IPS DF 6.9 (cell line): ENCODE data around the gene LMOD1.
"Not testable (repeated sequence)": the region's sequence is repeated elsewhere in the genome, so short reads cannot be mapped to it uniquely, and the experiment has no call there.

ENCODE experiments used
- DNase-seq: peaks from one replicate; pipeline ENCODE4 v3.0.0-alpha.2; 2013; ENCODE audit warnings: low read depth, low spot score
- H3K27ac ChIP-seq: one replicate; pipeline ENCODE4 v1.5.1; 2013; ENCODE audit warnings: low read length, control low read depth
- H3K27me3 ChIP-seq: 2 replicates; pipeline ENCODE4 v1.6.1; 2013; ENCODE audit warnings: mild to moderate bottlenecking, low read length; ENCODE audit not compliant: control insufficient read depth, insufficient read depth
- H3K36me3 ChIP-seq: 2 replicates; pipeline ENCODE4 v1.6.1; 2013; ENCODE audit warnings: low read length; ENCODE audit not compliant: control insufficient read depth, insufficient read depth
- H3K4me1 ChIP-seq: 2 replicates; pipeline ENCODE4 v1.6.1; 2013; ENCODE audit warnings: low read length; ENCODE audit not compliant: control insufficient read depth, insufficient read depth
- H3K4me3 ChIP-seq: 2 replicates; pipeline ENCODE4 v1.5.1; 2013; ENCODE audit warnings: mild to moderate bottlenecking, low read length
- H3K9me3 ChIP-seq: 2 replicates; pipeline ENCODE4 v1.6.1; 2013; ENCODE audit warnings: low read length, inconsistent platforms; ENCODE audit not compliant: control insufficient read depth, insufficient read depth
- WGBS: extraction: QIAGEN DNeasy Blood & Tissue Kit; methylation state at CpG from one replicate; pipeline ENCODE4 v1.1.7; 2013; ENCODE audit warnings: mixed read lengths, missing lambda C conversion rate; ENCODE audit not compliant: insufficient read length, insufficient coverage; 5-methylcytosine and 5-hydroxymethylcytosine counted together

Gene LMOD1

GRCh38 chr1:201874672-201875071 lies 71.7 kb downstream of the LMOD1 start:
- Histone ChIP-seq H3K9me3 (no peaks in the 10 kb centered on the region), H3K4me3 (no peak overlapping the region), H3K27ac (no peak overlapping the region), H3K4me1 (no peaks in the 10 kb centered on the region), H3K36me3 (peaks cover 26% of the 10 kb centered on the region; the same call in 1 of the 2 replicates), H3K27me3 (no peaks in the 10 kb centered on the region)
- DNase-seq = no peak
- no CpG with 5 or more reads among the region's 1 CpG for WGBS

DNA sequence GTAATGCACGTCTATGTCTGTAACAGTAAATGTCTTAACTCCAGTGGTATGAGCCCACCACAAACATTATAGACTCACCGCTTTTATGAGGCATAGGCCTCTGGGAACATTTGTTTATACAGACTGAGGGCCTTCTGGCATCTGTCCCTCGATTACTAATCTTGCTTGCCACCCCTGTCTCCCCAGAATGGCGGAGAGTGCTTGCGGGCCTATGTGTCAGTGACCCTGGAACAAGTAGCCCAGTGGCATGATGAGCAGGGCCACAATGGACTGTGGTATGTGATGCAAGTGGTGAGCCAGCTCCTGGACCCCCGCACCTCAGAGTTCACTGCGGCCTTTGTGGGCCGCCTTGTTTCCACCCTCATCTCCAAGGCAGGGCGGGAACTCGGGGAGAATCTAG lies 76.0 kb downstream of the LMOD1 start:
- DNase-seq = no peak
- no peaks in the 10 kb centered on the region for H3K9me3 ChIP-seq
- peaks cover 38% of the 10 kb centered on the region; the same call in 1 of the 2 replicates for H3K36me3 ChIP-seq
- H3K27me3 ChIP-seq = no peaks in the 10 kb centered on the region
- no peaks in the 10 kb centered on the region for H3K4me1 ChIP-seq
- H3K27ac ChIP-seq = no peak overlapping the region
- WGBS = no CpG with 5 or more reads among the region's 10 CpGs
- no peak overlapping the region for H3K4me3 ChIP-seq

DNA sequence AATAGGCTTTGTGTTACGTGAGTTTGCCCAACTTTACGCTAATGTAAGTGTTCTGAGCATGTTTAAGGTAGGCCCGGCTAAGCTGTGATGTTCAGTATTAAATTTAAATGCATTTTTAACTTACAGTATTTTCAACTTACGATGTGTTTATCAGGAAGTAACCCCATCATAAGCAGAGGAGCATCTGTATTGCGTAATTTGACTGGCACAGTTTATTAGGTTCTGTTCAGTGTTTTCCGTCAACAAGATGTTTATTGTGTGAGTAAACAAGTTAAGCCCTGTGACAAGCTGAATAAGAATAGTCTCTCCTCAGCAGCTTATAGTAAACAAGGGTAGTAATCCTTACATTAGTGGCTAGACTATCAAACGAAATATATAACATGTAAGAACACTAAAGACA lies 84.9 kb downstream of the LMOD1 start:
- WGBS = no CpG with 5 or more reads among the region's 7 CpGs
- H3K36me3 ChIP-seq = peaks cover 20% of the 10 kb centered on the region; the same call in 1 of the 2 replicates
- H3K4me1 ChIP-seq = no peaks in the 10 kb centered on the region
- no peak for DNase-seq
- H3K9me3 ChIP-seq = no peaks in the 10 kb centered on the region
- H3K27me3 ChIP-seq = no peaks in the 10 kb centered on the region
- no peak overlapping the region for H3K27ac ChIP-seq
- H3K4me3 ChIP-seq = no peak overlapping the region

DNA sequence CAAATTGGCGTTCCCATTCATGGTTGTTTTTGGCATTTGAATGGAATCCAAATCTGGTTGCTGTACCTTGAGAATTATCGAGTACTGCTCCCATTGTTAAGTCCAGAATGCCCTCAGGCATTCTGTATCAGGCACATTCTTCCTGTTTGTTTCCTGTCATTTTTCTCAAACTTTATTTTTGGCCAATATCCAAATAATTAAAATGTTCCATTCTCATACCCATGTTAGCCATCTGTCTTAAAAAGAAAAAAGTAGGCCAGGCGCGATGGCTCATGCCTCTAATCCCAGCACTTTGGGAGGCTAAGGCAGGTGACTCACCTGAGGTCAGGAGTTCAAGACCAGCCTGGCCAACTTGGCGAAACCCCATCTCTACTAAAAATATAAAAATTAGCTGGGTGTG lies 86.9 kb downstream of the LMOD1 start:
- Histone ChIP-seq H3K27me3 (no peaks in the 10 kb centered on the region), H3K27ac (no peak overlapping the region), H3K4me3 (no peak overlapping the region), H3K9me3 (no peaks in the 10 kb centered on the region), H3K36me3 (peaks cover 20% of the 10 kb centered on the region; the same call in 1 of the 2 replicates), H3K4me1 (no peaks in the 10 kb centered on the region)
- no CpG with 5 or more reads among the region's 5 CpGs for WGBS
- DNase-seq = no peak

- H3K9me3 ChIP-seq, H3K4me1 ChIP-seq, DNase-seq, H3K27ac ChIP-seq, H3K4me3 ChIP-seq, H3K27me3 ChIP-seq: not testable (repeated sequence)
- H3K36me3 ChIP-seq = peaks cover 23% of the 10 kb centered on the region; the same call in 1 of the 2 replicates
- no CpG with 5 or more reads among the region's 2 CpGs for WGBS
These were observed 89.6 kb downstream of the LMOD1 start for GRCh38 chr1:201856722-201857121.

DNA sequence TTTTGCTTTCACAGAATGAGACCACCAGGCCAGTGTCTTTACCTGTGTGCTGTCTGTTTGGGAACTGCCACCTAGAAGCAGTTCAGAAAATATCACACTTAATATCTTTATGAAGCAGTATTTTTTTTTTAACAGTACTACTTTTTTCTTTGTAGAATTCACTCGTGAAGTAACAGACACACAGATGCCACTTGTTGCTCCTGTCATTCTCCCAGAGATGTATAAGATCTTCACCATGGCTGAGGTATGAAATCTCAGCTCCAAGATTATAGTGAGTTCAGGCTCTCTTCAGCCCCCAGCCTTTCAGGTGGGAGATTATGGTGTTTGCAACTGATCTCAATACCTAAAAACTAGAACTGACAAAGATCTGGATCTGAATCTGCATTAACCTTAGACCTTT lies 94.4 kb downstream of the LMOD1 start:
- DNase-seq = no peak
- Histone ChIP-seq H3K27ac (no peak overlapping the region), H3K27me3 (no peaks in the 10 kb centered on the region), H3K9me3 (no peaks in the 10 kb centered on the region), H3K4me1 (no peaks in the 10 kb centered on the region), H3K4me3 (no peak overlapping the region), H3K36me3 (peaks cover 17% of the 10 kb centered on the region; the same call in 1 of the 2 replicates)
- no CpG with 5 or more reads among the region's 1 CpG for WGBS

GRCh38 chr1:201850053-201850397 lies 96.3 kb downstream of the LMOD1 start:
- H3K4me3 ChIP-seq = no peak overlapping the region
- no CpG with 5 or more reads among the region's 1 CpG for WGBS
- H3K27me3 ChIP-seq = no peaks in the 10 kb centered on the region
- H3K9me3 ChIP-seq = no peaks in the 10 kb centered on the region
- H3K4me1 ChIP-seq = no peaks in the 10 kb centered on the region
- no peak for DNase-seq
- peaks cover 12% of the 10 kb centered on the region; the same call in 1 of the 2 replicates for H3K36me3 ChIP-seq
- H3K27ac ChIP-seq = no peak overlapping the region

DNA sequence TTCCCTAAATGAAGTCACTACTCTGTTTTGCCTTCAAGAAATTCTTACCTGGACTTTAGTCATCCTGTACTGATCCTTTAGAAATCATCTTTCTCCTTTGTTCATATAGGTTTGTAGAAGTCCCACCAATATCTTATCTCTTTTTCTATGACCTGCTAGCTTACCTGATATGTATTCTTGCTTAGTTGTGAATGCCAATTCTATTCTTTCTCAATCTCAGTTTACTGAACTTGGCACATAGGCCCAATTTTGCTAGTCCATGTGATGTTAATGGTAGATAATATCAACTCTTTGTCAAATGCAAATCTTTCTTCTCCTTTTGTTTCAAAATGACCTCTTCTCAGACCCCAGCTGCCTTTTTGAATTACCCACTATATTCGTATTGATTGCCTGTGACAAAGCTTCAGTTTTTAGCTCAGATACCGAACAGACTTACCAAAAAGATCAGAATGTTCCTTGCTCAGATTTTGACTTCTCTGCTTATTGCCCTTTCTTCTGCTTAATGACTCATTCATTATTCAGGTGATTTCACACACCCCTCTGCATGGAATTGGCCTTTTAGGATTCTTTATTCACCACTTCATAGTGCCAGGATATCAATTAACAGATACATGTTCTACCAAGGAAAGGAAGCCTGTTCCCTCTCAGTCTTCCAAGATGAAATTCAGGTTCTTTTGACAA lies 96.8 kb downstream of the LMOD1 start:
- H3K4me1 ChIP-seq = no peaks in the 10 kb centered on the region
- peaks cover 12% of the 10 kb centered on the region; the same call in 1 of the 2 replicates for H3K36me3 ChIP-seq
- no peak overlapping the region for H3K4me3 ChIP-seq
- no peak for DNase-seq
- H3K27me3 ChIP-seq = no peaks in the 10 kb centered on the region
- H3K9me3 ChIP-seq = no peaks in the 10 kb centered on the region
- no peak overlapping the region for H3K27ac ChIP-seq
- no CpG with 5 or more reads among the region's 2 CpGs for WGBS

GRCh38 chr1:201848230-201848629 lies 98.1 kb downstream of the LMOD1 start:
- no peak for DNase-seq
- no peaks in the 10 kb centered on the region for H3K4me1 ChIP-seq
- H3K36me3 ChIP-seq = peaks cover 9% of the 10 kb centered on the region; the same call in 1 of the 2 replicates
- H3K4me3 ChIP-seq = no peak overlapping the region
- H3K27ac ChIP-seq = no peak overlapping the region
- no peaks in the 10 kb centered on the region for H3K9me3 ChIP-seq
- no CpG with 5 or more reads among the region's 6 CpGs for WGBS
- no peaks in the 10 kb centered on the region for H3K27me3 ChIP-seq

GRCh38 chr1:201847150-201847549 lies 99.2 kb downstream of the LMOD1 start:
- no peak for DNase-seq
- Histone ChIP-seq H3K9me3 (no peaks in the 10 kb centered on the region), H3K27ac (no peak overlapping the region), H3K4me1 (peaks cover 2% of the 10 kb centered on the region; the same call in 1 of the 2 replicates), H3K27me3 (no peaks in the 10 kb centered on the region), H3K36me3 (peaks cover 4% of the 10 kb centered on the region; the same call in 1 of the 2 replicates), H3K4me3 (no peak overlapping the region)
- WGBS = no CpG with 5 or more reads among the region's 1 CpG
